GM18861 (cell line): Measurements from ENCODE around the gene TLE4.
"Not testable (repeated sequence)": the region's sequence is repeated elsewhere in the genome, so short reads cannot be mapped to it uniquely, and the experiment has no call there.

ENCODE experiments used
- ATAC-seq: cut with Tn5 transposase; IDR thresholded peaks from one replicate; pipeline ENCODE4 v1.9.1; 2021; ENCODE audit not compliant: unreplicated experiment

TLE4 gene

DNA sequence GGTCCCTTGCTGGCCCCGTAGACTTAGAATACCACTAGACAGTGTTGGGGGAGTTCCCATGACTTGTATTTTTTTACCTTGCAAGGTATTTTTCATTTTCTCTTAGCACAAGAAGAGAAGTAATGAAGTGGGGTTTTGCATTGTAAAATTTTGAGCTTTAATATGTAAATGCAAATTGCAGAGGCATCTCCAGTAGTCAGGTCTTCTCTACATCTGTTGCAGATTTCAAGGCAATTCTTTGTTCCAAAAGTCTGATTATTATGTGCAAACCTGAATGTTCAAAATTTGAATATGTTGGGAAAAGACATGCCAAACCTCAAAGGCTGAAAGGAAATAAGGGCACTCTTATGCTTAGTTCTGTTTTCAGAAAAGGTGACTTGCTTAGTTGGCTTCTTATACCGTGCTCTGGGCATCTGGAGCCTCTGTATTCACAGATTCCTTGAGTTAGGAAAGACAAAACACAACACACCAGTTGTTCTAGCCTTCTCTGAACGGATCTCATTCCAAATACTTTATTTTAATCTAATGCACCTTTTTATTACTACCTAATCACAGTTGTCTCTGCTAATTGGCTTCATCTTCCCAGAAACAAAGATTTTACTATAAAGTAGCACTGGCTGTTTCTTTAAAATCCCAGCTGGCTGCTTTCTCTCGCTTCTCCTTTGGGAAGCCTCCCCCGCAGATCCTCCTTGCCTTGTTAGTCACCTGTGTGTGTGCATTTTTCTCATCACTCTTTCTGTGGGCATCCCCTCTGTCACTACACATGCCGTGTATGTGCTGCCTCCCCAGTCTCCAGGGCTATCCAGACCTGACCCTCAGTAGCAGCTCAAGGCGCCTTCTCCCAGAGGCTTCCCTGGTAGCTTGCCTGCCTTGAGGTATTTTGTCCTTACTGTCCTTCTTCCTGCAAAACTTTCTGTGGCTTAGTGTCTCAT is 138.2 kb downstream of the TLE4 start:
- no peak for ATAC-seq

DNA sequence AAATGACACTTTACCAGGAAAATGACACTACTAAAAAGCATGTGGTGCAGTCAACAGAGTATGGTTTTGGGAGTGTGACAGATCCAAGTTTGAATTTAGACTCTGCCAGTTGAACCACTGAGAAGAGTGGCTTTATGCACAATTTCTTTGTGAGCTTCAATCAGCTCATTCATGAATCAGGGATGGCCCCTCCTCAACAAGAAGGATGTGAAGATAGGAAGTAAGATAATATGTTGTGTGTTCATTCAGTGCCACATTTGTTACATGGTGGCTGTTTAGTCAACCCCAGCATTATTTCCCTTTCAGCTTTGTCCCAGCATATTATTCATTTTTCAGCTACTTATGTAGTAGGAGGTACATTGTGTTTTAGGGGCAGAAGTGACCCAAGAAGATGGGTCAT is 140.1 kb downstream of the TLE4 start:
- no peak for ATAC-seq

DNA sequence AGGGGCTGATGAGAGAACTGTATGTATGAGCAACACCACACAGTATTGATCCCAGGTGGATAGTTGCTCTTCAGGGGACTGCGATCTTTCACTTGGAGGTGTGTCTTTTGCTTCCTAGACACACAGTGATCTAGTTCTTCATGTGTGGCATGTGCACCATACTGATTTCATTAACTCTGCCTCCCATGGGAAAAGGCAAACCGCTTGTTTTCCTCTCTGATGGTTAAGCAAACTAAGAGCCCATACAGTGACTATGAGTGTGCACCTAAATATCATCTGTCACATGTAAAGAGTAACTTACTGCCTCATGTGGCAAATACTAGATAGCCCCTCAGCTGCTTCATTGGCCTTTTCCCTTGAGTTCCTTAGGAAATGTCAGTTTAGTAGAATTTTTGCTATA is 147.3 kb downstream of the TLE4 start:
- ATAC-seq: no peak

DNA sequence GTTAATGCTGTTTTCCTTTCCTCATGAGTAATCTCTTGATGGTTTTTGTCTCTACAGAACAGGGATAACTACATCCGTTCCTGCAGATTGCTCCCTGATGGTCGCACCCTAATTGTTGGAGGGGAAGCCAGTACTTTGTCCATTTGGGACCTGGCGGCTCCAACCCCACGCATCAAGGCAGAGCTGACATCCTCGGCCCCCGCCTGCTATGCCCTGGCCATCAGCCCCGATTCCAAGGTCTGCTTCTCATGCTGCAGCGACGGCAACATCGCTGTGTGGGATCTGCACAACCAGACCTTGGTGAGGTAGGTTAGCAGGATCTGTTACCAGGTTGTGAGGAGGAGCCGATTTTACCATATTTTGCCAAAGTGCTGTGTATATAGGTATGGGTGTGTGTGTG is 148.2 kb downstream of the TLE4 start:
- ATAC-seq: no peak

DNA sequence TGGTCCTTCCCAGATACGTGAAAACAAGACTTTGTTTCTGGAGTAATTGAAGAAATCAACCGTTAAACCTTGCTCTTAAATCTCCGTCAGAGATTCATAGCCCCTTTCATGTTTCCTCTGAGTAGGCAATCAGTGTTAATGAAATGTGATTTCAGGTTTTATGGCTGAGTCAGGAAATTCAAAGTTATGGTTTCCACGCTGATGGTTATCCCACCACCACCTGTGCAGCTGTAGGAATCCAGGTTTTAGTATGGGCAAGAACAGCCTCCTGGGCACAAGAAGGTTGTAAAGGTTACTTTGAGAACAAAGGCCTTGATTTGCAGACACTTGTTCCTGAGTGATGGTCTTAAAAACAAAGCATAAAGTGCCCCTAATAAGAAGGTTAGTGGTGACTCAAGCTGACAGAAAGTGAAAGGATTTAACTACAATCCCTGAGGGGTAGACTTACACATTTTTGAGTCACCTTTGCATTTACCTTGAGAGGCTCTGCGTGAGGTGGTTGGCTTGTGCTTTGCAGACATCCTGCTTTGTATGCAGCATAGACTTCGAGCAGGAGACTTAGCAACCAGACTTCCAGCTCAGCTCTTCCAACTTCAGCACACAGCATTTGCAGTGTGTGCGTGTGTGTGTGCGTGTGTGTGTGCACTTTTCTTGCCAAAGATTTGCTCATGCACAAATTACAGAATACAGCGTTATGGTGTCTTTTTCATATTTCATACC is 159.6 kb downstream of the TLE4 start:
- ATAC-seq: peak; percentile 92

DNA sequence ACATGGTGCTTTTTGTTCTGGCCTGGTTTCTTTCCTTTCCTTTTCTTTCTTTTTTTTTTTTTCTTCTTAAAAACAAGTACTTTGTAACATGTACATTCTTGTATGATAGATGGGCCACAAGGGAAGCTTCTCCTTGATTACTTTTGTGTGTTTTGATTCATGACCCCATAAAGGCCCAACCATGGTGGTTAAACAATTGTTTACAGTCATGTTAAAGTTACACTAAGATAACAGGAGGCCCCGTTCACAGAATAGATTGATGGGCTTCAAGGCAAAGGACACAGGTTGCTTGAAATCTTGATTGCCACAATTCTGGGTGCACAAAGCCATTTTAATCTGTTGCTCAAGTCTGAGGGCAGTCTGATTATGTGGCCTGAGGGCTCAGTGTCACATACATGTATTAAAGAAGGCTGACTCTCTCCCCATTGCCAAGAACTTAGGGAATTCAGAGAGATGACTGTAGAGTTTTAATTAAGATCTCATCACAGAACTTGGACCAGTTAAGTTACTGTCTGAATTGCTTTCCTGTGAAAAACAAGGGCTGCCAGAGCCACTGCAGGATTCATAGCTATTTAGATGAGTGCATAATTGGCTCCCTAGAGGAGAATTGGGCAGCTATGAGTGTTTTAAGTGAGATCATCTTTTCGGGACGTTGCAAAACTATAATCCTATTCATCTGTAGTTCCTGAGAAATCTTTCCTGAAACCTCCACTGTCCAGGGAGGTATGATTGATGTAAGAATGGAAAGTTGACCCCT is 163.4 kb downstream of the TLE4 start:
- ATAC-seq: no peak

DNA sequence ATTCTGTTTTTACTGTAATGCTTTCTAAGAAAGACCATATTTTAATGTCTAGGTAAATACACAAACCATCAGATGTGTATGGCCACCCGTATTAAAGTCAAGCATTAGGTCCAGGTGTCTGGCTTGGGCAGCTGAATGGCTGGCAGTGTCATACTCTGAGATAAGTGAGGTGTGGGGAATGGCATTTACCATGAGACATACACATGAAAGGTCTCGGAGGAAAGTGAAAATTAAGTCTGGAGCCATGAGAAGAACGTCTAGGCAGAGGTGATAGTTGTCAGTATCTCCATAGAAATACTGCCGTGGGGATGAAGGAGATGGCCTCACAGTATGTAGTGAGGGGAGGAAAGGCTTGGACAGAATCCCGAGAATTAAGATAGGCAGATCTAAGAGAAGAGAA is 164.3 kb downstream of the TLE4 start:
- ATAC-seq: no peak

DNA sequence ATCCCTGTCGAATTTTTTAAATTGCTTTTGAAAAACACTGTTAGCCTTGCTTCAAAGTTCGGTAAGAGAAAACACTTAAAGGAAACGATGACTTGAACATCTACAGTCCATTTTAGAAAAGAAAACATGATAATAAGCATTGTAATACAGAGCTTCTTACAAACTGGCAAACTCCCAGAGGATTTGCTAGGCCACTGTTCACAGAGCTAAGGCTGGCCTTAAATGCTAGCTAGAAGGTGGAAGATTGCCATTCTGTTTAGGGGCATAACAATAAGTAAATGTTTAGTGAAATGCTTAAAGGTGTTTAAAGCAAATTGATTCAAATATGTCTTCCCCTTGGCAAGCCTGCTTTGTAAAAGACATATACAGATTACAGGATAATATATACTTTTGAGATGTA is 169.6 kb downstream of the TLE4 start:
- ATAC-seq: no peak

DNA sequence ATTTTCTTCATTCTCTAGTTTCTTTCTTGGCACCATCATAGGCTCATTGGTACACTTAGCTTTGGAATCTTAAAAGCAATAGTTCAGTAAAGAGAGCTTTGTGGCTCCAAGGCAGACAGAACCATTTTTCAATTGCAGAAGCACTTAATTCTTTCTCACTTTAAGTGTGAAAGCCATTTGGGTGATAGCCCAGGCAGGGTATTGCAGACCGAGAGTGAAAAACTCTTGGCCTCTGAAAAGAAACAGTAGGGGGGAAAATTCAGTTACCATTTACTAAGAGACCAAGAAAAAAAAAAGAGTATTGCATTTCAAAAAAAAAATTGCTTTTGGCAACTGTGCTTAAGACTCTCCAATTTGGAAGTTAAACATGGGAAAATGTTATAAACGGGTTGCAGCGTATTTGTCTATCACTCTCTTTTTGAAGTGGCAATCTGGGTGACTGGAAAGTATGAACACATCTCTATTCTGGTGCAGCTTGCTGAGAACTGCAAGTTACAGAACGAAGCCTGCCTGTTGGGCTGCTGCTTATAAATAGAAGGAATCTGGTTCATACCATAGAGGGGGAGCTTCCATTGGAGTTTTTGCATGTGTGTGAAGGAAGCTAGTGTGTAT is 170.5 kb downstream of the TLE4 start:
- no peak for ATAC-seq

DNA sequence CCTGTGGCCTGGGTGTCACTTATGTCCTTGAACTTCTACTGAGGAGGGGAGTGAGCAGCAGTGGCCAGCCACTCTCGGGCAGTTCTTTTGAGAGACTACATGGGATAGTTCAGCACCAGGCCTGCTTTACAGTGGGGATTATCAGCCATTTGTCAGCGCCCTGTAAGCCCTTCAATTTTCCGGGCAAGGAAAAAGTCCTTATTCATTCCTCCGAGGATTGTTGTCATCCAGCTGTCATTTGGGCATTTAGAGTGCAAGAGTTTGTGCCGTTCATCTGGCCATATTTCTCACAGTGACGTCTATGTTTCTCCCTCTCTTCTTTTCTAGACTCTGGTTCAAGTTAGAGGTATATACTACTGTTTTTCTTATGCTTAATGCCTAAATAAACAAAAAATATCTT is 172.8 kb downstream of the TLE4 start:
- ATAC-seq: no peak

DNA sequence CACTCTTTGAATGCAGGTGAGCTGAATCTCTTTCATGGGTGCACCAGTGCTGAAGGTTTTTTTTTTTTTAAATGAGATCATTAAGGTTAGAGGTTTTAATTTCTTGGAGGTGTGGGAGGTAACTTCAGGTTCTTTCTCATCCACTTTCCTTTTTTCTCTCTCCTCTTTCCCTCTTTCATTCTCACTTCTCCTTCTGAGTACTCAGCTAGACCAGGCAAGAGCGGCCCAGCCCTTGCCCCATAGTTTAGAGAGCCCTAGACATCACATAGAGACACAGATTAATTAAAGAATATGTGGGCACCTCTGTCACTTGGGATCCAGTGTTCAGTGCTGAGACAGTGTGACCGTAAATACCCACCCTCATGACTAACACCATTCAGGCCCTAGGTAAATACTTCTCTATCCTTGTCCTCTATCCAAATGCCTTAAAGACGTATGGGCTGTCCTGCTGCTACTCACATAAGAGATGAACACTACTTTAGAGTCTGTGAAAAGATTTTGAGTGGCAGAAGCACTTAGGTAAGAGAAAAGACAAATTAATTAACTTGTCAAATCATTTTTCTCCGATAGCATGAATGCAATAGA is 174.1 kb downstream of the TLE4 start:
- no peak for ATAC-seq

DNA sequence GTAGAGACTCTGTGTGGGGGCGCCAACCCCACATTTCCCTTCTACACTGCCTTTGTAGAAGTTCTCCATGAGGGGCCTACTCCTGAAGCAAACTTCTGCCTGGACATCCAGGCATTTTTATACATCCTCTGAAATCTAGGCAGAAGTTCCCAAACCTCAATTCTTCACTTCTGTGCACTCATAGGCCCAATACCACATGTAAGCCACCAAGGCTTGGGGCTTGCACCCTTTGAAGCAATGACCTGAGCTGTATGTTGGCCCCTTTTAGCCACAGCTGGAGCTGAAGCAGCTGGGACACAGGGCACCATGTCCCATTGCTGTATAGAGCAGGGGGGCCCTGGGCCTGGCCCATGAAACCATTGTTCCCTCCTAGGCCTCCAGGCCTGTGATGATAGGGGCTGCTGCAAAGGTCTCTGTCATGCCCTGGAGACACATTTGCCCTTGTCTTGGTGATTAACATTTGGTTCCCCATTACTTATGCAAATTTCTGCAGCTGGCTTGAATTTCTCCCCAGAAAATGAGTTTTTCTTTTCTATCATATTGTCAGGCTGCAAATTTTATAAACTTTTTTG is 180.2 kb downstream of the TLE4 start:
- not testable (repeated sequence) for ATAC-seq

DNA sequence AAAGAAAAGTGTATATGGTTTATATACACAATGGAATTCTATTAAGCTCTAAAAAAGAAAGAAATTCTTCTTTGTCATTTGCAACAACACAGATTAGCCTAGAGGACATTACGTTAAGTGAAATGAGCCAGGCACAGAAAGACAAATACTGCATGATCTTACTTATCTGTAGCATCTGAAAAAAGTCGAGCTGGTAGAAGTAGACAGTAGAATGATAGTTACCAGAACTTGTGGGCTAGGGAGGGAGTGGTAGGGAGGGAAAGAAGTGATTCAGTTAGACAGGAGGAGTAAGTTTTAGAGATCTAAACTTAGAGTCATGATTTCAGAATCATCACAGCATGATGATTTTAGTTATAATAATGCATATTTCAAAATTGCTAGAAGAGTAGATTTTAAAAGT is 184.6 kb downstream of the TLE4 start:
- no peak for ATAC-seq

DNA sequence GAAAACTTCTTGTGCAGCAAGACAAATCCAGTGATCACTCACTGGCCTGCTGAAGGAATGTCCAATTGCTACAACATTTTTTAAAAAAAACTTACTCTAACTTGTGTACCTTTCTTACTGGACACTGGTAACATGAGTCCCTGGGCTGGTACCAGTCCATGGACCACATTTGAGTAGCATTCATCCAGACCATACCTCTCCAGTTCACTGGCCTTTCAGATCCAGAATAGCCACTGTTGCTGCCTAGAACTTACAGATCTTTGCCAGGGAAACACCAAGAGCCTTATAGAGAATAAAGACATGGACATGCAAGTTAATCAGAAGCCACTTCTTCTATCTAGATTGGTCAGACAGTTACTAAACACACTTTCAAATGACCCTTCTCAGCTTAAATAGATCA is 185.3 kb downstream of the TLE4 start:
- ATAC-seq: no peak

DNA sequence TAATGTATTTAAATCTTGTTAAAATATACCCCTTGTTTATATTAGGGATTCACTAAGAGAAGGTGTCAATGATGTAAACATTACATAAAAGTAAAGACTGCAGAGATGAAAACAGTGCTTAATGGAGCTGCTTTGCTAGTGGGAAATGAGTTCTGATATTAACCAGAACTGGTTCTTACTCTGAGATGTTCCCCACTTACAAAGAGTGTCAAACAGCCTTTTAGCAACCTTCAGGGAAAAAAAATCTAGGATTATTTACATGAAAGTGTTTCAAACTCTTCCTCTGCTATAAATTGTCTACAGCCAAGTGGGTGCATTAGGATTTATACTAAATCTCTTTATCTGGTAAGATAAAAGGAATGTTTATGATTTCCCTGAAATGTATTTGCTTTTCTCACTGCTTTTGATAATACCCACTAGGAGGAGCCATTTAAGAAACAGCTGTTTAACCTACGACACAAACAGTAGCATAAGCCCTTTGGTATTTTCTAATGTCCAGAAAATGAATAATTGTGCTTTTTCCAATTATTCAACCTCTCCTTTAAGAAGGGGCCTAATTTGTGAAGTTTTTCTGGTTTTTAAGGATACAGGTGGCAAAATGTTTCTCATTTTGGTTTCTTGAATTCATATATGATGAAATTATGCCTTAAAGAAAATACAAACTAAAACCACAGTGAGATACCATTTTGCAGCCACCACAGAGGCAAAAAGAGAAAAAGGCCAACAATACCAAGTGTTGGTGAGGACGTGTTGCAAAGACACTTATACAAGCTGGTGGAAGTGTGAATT is 186.3 kb downstream of the TLE4 start:
- no peak for ATAC-seq

DNA sequence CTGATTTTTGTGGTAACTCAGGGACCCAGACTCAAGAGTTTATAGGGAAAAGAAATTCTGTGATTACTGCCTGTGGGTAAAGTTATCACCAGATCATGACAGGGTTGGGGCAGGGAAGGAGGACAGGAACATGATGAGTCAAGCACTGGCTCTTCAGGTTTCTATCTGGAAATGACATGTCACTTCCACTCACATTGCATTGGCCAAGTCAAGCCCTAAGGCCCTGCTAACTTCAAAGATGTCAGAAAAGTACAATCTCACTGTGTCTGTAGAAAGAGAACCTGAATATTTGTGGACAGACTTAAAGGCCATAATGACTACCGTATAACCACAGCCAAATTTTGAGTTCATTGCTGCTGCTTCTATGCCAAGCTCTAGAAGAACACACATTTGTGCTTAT is 187.7 kb downstream of the TLE4 start:
- ATAC-seq: no peak

DNA sequence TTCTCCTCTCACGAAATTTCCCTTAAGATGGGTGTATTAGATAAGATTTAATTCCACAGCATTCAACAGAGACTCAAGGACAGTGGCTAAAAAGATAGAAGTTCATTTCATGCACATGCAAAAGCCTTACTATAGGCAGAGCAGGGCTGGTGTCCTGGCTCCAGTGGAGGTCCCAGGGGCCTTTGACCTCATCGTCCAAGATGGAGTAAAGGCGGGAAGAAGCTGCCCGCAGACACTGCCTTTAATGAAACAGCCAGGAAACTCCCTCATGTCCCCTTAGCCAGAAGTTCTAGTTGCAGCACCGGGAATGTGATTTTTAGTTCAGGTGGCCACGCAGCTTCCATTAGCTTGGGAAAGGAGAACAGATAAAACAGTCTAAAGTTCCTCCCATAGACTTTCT is 190.3 kb downstream of the TLE4 start:
- ATAC-seq: no peak

DNA sequence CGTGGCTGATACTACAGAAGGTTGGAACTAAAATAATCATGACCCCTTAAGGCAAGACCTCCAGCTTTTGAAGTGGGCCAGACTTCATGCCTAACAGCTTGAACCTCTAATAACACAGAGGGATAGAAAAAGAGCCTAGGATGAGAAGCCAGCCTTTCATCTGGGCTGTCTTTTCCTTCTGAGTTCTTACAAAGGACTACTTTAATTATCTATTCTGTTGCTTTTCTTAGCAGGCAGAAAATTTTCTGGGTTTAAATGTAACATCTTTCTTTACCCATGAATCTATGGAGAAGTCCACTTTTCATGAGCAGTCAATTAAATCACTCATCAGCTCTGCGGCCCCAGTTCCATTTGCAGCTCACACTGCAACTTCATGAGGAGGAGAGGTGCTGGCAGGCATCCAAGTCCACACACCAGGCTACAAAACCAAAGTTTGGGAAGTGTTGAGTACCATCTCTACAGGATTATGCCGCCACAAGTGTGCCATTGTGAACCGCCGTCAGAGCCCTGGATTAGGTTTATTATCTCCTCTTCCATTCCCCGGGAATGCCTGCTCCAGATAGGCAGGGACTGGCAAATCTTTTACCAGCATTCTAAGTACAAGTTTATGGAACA is 192.0 kb downstream of the TLE4 start:
- ATAC-seq: no peak

DNA sequence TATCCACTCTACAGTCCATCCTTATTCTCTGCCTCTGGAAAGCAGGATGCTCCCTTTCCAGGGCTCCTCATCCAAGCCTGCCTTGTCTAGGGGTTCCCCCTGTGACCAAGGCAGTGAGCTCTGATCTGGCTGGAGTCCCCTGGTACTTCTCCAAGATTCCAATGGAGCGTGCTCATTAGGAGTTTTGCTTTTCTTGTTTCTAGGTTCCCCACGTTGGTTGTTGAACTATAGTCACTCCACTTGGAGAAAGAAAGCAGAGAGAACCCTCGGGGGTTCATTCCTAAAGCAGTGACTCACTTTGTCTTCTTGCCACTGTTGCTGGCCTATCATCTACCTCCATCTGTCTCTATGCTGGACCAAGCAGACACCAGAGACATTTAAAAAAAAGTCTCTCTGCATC is 192.6 kb downstream of the TLE4 start:
- ATAC-seq: no peak
